HepG2 (cell line): ENCODE measurements around the gene JUND. TPM values are rescaled to one million over a fixed set of nuclear protein-coding genes. Genes with fewer than 3 reads are reported as not detected.

Source experiments
- ATAC-seq: fragments of 200-7000 bp; cut with Tn5 transposase; 3 replicates; pipeline ENCODE4 v1.9.1; 2020; ENCODE audit warnings: mild to moderate bottlenecking, moderate library complexity
- BruUV-seq: library from RNA; stranded (reverse); fragments of 400-500 nt; replicated peaks from 2 replicates; lab custom pipeline; 2021; lab: Mats Ljungman, UMichigan
- CTCF ChIA-PET: fragments of 300-600 bp; formaldehyde crosslinking; extraction: SDS; loops from one replicate; lab custom pipeline; 2021; ENCODE audit warnings: low total read pairs, inconsistent platforms, low intra/inter-chr PET ratio; lab: Yijun Ruan, JAX
- POLR2A ChIA-PET: fragments of 350-600 bp; sonication (Branson Sonifier 250); formaldehyde crosslinking; loops from one replicate; lab custom pipeline; 2020; ENCODE audit warnings: antibody characterized with exemption, inconsistent platforms; lab: Yijun Ruan, JAX
- DNase-seq: peaks from one replicate; pipeline ENCODE4 v3.0.0-alpha.2; 2015; ENCODE audit warnings: low spot score
- FAIRE-seq: peaks from 3 replicates; lab custom pipeline; 2011; peaks lifted over from hg19 to GRCh38; lab: Jason Lieb, UNC
- H2AFZ ChIP-seq: one replicate; pipeline ENCODE4 v1.6.1; 2011; ENCODE audit warnings: low read length, inconsistent platforms
- H3K27ac ChIP-seq: fragments of 300-600 bp; 3 replicates; pipeline ENCODE4 v1.8.0; 2011; ENCODE audit warnings: mixed run types, mild to moderate bottlenecking, mixed read lengths, low read length, inconsistent platforms; ENCODE audit not compliant: insufficient read depth; ENCODE audit errors: extremely low read length
- H3K27me3 ChIP-seq, 2 experiments: fragments of 200-600 bp in 1 of 2; 2 replicates in 1 of 2; 3 replicates in 1 of 2; pipeline versions ENCODE4 v1.6.0 to v1.8.0; 2011; ENCODE audit warnings: low read length in 2 of 2, mild to moderate bottlenecking in 2 of 2, moderate library complexity in 2 of 2, inconsistent platforms in 1 of 2; ENCODE audit not compliant: insufficient read depth in 2 of 2, control insufficient read depth in 1 of 2
- H3K36me3 ChIP-seq, 2 experiments: fragments of 200-600 bp in 1 of 2; replicated peaks in 1 of 2; 2 replicates in 1 of 2; 3 replicates in 1 of 2; pipeline versions ENCODE4 v1.5.1 to v1.8.0; 2011; ENCODE audit warnings: low read length in 2 of 2, inconsistent platforms in 1 of 2; ENCODE audit not compliant: insufficient read depth in 2 of 2, control insufficient read depth in 1 of 2
- H3K4me1 ChIP-seq: 2 replicates; pipeline ENCODE4 v1.5.1; 2012; ENCODE audit warnings: low read length, inconsistent platforms; ENCODE audit not compliant: insufficient read depth
- H3K4me2 ChIP-seq: 2 replicates; pipeline ENCODE4 v1.6.0; 2011; ENCODE audit warnings: low read depth, low read length, inconsistent platforms
- H3K4me3 ChIP-seq, 3 experiments: fragments of 200-600 bp in 1 of 3; sonication (generic), shearing (Covaris generic) in 1 of 3; replicated peaks in 1 of 3; 2 replicates each; pipeline ENCODE4 v1.5.1; 2011 to 2016; ENCODE audit warnings: low read length in 3 of 3, inconsistent platforms in 2 of 3, low read depth in 2 of 3, mild to moderate bottlenecking in 2 of 3, control low read depth in 1 of 3, mixed read lengths in 1 of 3; ENCODE audit not compliant: insufficient read depth in 1 of 3
- H3K79me2 ChIP-seq: one replicate; pipeline ENCODE4 v1.6.1; 2011; ENCODE audit warnings: low read length, inconsistent platforms; ENCODE audit not compliant: insufficient read depth
- H3K9ac ChIP-seq: 2 replicates; pipeline ENCODE4 v1.6.0; 2011; ENCODE audit warnings: mild to moderate bottlenecking, low read depth, low read length, inconsistent platforms; ENCODE audit not compliant: insufficient read depth
- H3K9me3 ChIP-seq: 2 replicates; pipeline ENCODE4 v1.5.1; 2012; ENCODE audit warnings: mild to moderate bottlenecking, low read length
- H4K20me1 ChIP-seq: 2 replicates; pipeline ENCODE4 v1.6.0; 2011; ENCODE audit warnings: inconsistent platforms, mild to moderate bottlenecking, low read length, moderate library complexity; ENCODE audit not compliant: insufficient read depth
- EEA1 ChIP-seq: sonication (generic); formaldehyde crosslinking; IDR thresholded peaks from 2 replicates; pipeline ENCODE4 v1.5.1; 2020; ENCODE audit warnings: mild to moderate bottlenecking, missing genetic modification reagents, borderline replicate concordance
- ELF4 ChIP-seq: sonication (generic); formaldehyde crosslinking; IDR thresholded peaks from 2 replicates; pipeline ENCODE4 v1.5.0; 2020; ENCODE audit warnings: missing genetic modification reagents, mild to moderate bottlenecking, moderate library complexity, borderline replicate concordance
- FOSL1 ChIP-seq: sonication (generic); formaldehyde crosslinking; IDR thresholded peaks from 2 replicates; pipeline ENCODE4 v1.9.0; 2021; ENCODE audit warnings: missing genetic modification reagents, borderline replicate concordance
- FOXO1 ChIP-seq: sonication (generic); formaldehyde crosslinking; IDR thresholded peaks from 2 replicates; pipeline ENCODE4 v1.4.0; 2020; ENCODE audit warnings: missing genetic modification reagents
- MIER3 ChIP-seq: IDR thresholded peaks from 2 replicates; pipeline ENCODE4 v1.6.1; 2016; ENCODE audit warnings: missing compliant biosample characterization, borderline replicate concordance
- RAD21 ChIP-seq: fragments of 450-650 bp; formaldehyde crosslinking; IDR thresholded peaks from 2 replicates; pipeline ENCODE4 v1.5.0; 2020; ENCODE audit warnings: mild to moderate bottlenecking
- RXRB ChIP-seq: IDR thresholded peaks from 2 replicates; pipeline ENCODE4 v1.6.1; 2016; ENCODE audit warnings: borderline replicate concordance, missing genetic modification reagents, missing compliant biosample characterization
- SMC3 ChIP-seq: IDR thresholded peaks from 2 replicates; pipeline ENCODE4 v1.6.1; 2011; ENCODE audit warnings: low read length, improper control_type of control experiment
- STAG1 ChIP-seq: sonication (generic); formaldehyde crosslinking; IDR thresholded peaks from 2 replicates; pipeline ENCODE4 v1.4.0; 2020; ENCODE audit warnings: missing genetic modification reagents
- ZFP90 ChIP-seq: sonication (generic); formaldehyde crosslinking; IDR thresholded peaks from 2 replicates; pipeline ENCODE4 v1.8.0; 2022; ENCODE audit warnings: missing genetic modification reagents, mild to moderate bottlenecking, inconsistent platforms, borderline replicate concordance
- ZKSCAN8 ChIP-seq: IDR thresholded peaks from 2 replicates; pipeline ENCODE4 v1.6.1; 2016; ENCODE audit warnings: borderline replicate concordance, missing genetic modification reagents, missing compliant biosample characterization
- ZNF121 ChIP-seq: sonication (generic); formaldehyde crosslinking; IDR thresholded peaks from 2 replicates; pipeline ENCODE4 v1.5.0; 2020; ENCODE audit warnings: mild to moderate bottlenecking, missing genetic modification reagents
- ZNF230 ChIP-seq: sonication (generic); formaldehyde crosslinking; IDR thresholded peaks from 2 replicates; pipeline ENCODE4 v1.4.0; 2020; ENCODE audit warnings: mild to moderate bottlenecking, missing genetic modification reagents
- ZSCAN30 ChIP-seq: sonication (generic); formaldehyde crosslinking; IDR thresholded peaks from 2 replicates; pipeline ENCODE4 v1.5.0; 2020; ENCODE audit warnings: mild to moderate bottlenecking, missing genetic modification reagents
- WGBS: methylation state at CpG from one replicate; pipeline ENCODE4 v1.1.6; 2017; ENCODE audit warnings: low lambda C conversion rate; 5-methylcytosine and 5-hydroxymethylcytosine counted together
- in situ Hi-C: cut with HindIII; loops from 2 replicates; pipeline ENCODE4 v1.10.0; 2017; ENCODE audit warnings: low pct_unique_long_range_greater_than_20kb; ENCODE audit not compliant: extremely low pct_ligation_motif_present
- intact Hi-C: fragments of 100-400 bp; cut with micrococcal nuclease; formaldehyde crosslinking; loops from one replicate; pipeline ENCODE4 v1.10.0; 2022; ENCODE audit not compliant: unreplicated experiment
- polyA plus RNA-seq, 8 experiments: library from polyadenylated mRNA; depleted of rRNA in 3 of 8; stranded (reverse) in 7 of 8; unstranded in 1 of 8; fragments of >200 nt; fragmentation: Illumina TruSeq in 4 of 8; extraction: Trizol in 4 of 8; gene quantifications; 2 replicates each; pipeline versions ENCODE4 v1.2.1 to v1.2.3, GENCODE V29; 2011 to 2016; ENCODE audit warnings: low read depth in 4 of 8, missing spikeins in 1 of 8, mixed read lengths in 1 of 8; ENCODE audit not compliant: insufficient read depth in 1 of 8
- total RNA-seq, 5 experiments: library from RNA; depleted of rRNA; stranded (reverse); fragments of >200 nt; fragmentation: Illumina TruSeq; extraction: Trizol; gene quantifications; 2 replicates each; pipeline ENCODE4 v1.2.3, GENCODE V29; 2016; ENCODE audit warnings: low read depth in 1 of 5
- TF ChIP-seq, protein P1 (sequence below): sonication (generic); formaldehyde crosslinking; IDR thresholded peaks from 2 replicates; pipeline ENCODE4 v1.9.0; 2021; ENCODE audit warnings: missing genetic modification reagents, borderline replicate concordance
- TF ChIP-seq, protein P2 (sequence below), 2 experiments: fragments of 450-650 bp in 1 of 2; sonication (generic) in 1 of 2; formaldehyde crosslinking; IDR thresholded peaks; 2 replicates each; pipeline versions ENCODE4 v1.5.0 to v1.8.0; 2020 to 2022; ENCODE audit warnings: mild to moderate bottlenecking in 1 of 2, missing genetic modification reagents in 1 of 2

Gene JUND
- total and polyA plus RNA-seq, 2 of the 13 experiments (the other 11 are each of a cell fraction or from before 2014, with no cell fraction given), result 41.2 to 59.8 TPM

DNA sequence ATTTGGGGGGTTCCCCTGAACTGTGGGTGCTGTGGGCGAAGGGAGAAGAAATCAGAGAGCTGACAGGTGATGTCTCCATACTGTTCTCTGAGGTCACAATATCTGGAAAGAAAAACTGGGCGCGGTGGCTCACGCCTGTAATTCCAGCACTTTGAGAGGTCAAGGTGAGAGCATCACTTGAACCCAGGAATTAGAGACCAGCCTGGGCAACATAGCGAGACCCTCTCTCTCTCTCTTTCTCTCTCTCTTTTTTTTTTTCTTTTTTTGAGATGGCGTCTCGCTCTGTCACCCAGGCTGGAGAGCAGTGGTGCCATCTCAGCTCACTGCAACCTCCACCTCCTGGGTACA, 29.1 kb downstream of the JUND start:
- intact Hi-C loops, result loop anchor here (1.0 kb wide), 1 partner anchor 44 kb away; no protein-coding TSS in a partner anchor
- Histone ChIP-seq H3K27me3 (peaks cover 2 to 19% of the 10 kb centered on the region in 2 experiments; a peak in 4 of 5 replicates), H4K20me1 (no peaks in the 10 kb centered on the region), H3K27ac (no peak overlapping the region), H3K36me3 (no peaks in the 10 kb centered on the region), H3K79me2 (no peaks in the 10 kb centered on the region), H3K9ac (no peak overlapping the region), H3K4me2 (no peak overlapping the region), H3K4me3 (no peak overlapping the region), H3K4me1 (peaks cover 21% of the 10 kb centered on the region), H3K9me3 (no peaks in the 10 kb centered on the region), H2AFZ (no peak overlapping the region)
- in situ Hi-C loops, result loop anchor here (5.0 kb wide), 1 partner anchor 45 kb away; no protein-coding TSS in a partner anchor
- ATAC-seq (no peak), DNase-seq (no peak), FAIRE-seq (no peak)
- POLR2A ChIA-PET, result no interaction called here
- WGBS, result 34% methylated on average over 7 of the region's 7 CpGs
- no TSS peak for BruUV-seq
- TF ChIP-seq FOSL1 (CRISPR knock-in tag), result no peak
- TF ChIP-seq ZNF121, result peak; percentile 46; the same call in 1 of the 2 replicates
- CTCF ChIA-PET, result interaction anchor here (0.8 to 3.3 kb wide), 6 partner anchors 23 to 139 kb away, joined by 3 to 38 read pairs (median 4); no protein-coding TSS in a partner anchor

DNA sequence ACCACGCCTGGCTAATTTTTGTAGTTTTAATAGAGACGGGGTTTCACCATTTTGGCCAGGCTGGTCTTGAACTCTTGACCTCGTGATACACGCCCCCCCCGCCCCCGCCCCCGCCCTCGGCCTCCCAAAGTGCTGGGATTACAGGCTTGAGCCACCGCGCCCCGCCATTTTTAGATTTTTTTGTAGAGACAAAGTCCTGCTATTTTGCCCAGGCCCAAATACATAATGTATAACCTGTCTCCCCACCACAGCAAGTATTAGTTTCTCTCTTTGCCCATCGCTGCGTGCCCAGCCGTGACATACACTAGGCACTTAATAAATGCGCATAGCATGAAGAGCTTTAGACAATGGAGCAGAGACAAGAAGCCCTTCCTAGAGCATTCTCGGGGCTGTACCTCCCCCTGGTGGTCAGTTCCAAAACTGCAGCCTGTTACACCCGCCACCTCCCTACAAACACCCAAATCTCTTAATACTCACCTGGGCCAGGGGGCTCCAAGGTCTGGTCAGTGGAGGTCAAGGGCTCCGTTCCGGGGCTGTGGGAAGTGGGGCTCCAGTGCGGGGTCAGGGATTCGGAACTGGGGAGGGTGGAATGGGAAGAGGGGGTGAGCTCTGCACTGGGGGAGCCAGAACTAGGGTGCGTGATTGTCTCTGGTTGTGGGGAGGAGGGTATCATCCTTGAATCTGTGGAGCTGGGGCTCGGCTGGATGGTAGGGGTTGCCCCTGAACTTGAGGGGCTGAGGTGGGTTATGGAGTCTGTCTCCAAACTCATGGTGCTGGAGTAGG, 29.6 kb downstream of the JUND start:
- ChIA-PET POLR2A (no interaction called here), CTCF (interaction anchor here (0.8 to 3.3 kb wide), 6 partner anchors 23 to 139 kb away, joined by 3 to 38 read pairs (median 4); no protein-coding TSS in a partner anchor)
- Histone ChIP-seq H3K9me3 (no peaks in the 10 kb centered on the region), H3K79me2 (no peaks in the 10 kb centered on the region), H3K4me1 (peaks cover 21% of the 10 kb centered on the region), H3K4me2 (no peak overlapping the region), H3K36me3 (no peaks in the 10 kb centered on the region), H2AFZ (no peak overlapping the region), H3K9ac (no peak overlapping the region), H3K4me3 (no peak overlapping the region), H4K20me1 (no peaks in the 10 kb centered on the region), H3K27ac (no peak overlapping the region), H3K27me3 (peaks cover 0 to 15% of the 10 kb centered on the region in 2 experiments; a peak in 3 of 5 replicates)
- FAIRE-seq, result peak; percentile 78
- intact Hi-C loops, result loop anchor here (1.0 kb wide), 2 partner anchors 43 to 138 kb away; no protein-coding TSS in a partner anchor
- ATAC-seq, result peak; percentile 65
- BruUV-seq, result no TSS peak
- in situ Hi-C loops, result loop anchor here (5.0 kb wide), 1 partner anchor 44 kb away; no protein-coding TSS in a partner anchor
- 21% methylated on average over 23 of the region's 23 CpGs for WGBS
- peak; percentile 56 for DNase-seq
- peak; percentile 100 for TF ChIP-seq ZKSCAN8
- TF ChIP-seq, protein P1, sequence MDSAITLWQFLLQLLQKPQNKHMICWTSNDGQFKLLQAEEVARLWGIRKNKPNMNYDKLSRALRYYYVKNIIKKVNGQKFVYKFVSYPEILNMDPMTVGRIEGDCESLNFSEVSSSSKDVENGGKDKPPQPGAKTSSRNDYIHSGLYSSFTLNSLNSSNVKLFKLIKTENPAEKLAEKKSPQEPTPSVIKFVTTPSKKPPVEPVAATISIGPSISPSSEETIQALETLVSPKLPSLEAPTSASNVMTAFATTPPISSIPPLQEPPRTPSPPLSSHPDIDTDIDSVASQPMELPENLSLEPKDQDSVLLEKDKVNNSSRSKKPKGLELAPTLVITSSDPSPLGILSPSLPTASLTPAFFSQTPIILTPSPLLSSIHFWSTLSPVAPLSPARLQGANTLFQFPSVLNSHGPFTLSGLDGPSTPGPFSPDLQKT (CRISPR knock-in tag), result no peak
- TF ChIP-seq STAG1, result peak; percentile 92
- TF ChIP-seq ZFP90 (CRISPR knock-in tag), result no peak
- no peak for TF ChIP-seq RXRB
- TF ChIP-seq, protein P2, sequence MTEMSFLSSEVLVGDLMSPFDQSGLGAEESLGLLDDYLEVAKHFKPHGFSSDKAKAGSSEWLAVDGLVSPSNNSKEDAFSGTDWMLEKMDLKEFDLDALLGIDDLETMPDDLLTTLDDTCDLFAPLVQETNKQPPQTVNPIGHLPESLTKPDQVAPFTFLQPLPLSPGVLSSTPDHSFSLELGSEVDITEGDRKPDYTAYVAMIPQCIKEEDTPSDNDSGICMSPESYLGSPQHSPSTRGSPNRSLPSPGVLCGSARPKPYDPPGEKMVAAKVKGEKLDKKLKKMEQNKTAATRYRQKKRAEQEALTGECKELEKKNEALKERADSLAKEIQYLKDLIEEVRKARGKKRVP (CRISPR knock-in tag; IDR thresholded peaks at IDR 0.05), result no peak
- TF ChIP-seq ZSCAN30, result no peak
- TF ChIP-seq ZNF230 (CRISPR knock-in tag), result 0 out of 2 replicates have a peak, but pooled peaks have one; percentile 33
- peak; percentile 97 for TF ChIP-seq SMC3
- TF ChIP-seq EEA1, result no peak
- TF ChIP-seq ELF4 (CRISPR knock-in tag), result no peak
- no peak for TF ChIP-seq MIER3 (CRISPR knock-in tag)
- TF ChIP-seq FOXO1 (CRISPR knock-in tag), result no peak
- peak; percentile 91 for TF ChIP-seq RAD21 (CRISPR knock-in tag)
